Breast epithelium (tissue), 3 donors: Measurements from ENCODE around the gene TMEM178B.

Source experiments
- CTCF ChIP-seq, 3 donors: fragments of 450-650 bp; IDR thresholded peaks; one replicate each; pipeline ENCODE4 v1.5.1; 2016 to 2017; ENCODE audit warnings: antibody characterized with exemption in 3 of 3, mild to moderate bottlenecking in 3 of 3, moderate library complexity in 3 of 3
- POLR2A ChIP-seq: fragments of 450-650 bp; IDR thresholded peaks from one replicate; pipeline ENCODE4 v1.6.1; 2016; ENCODE audit warnings: antibody characterized with exemption, mild to moderate bottlenecking, moderate library complexity

GRCh38 chr7:141455723-141456122, 381.9 kb downstream of the TMEM178B start:
- TF ChIP-seq POLR2A (no peak), CTCF (IDR thresholded peaks at IDR 0.05) (no peak)
